Mesothelial cell of epicardium (in vitro differentiated cells): ENCODE data around the gene ZBED2. TPM values are rescaled to one million over a fixed set of nuclear protein-coding genes. Genes with fewer than 3 reads are reported as not detected.
"Not testable (repeated sequence)": the region's sequence is repeated elsewhere in the genome, so short reads cannot be mapped to it uniquely, and the experiment has no call there.

Experiments
- DNase-seq, 2 experiments: peaks; one replicate each; pipeline ENCODE4 v3.0.0; 2021; ENCODE audit warnings: low spot score in 2 of 2; ENCODE audit not compliant: unreplicated experiment in 2 of 2
- H3K27ac Mint-ChIP-seq: 2 replicates; pipeline ENCODE4 v1.8.0; 2021; ENCODE audit warnings: mixed read lengths
- H3K27me3 Mint-ChIP-seq: 2 replicates; pipeline ENCODE4 v1.8.0; 2021; ENCODE audit warnings: low read depth, mixed read lengths
- H3K36me3 Mint-ChIP-seq: 2 replicates; pipeline ENCODE4 v1.8.0; 2021; ENCODE audit warnings: mixed read lengths
- H3K4me1 Mint-ChIP-seq: 2 replicates; pipeline ENCODE4 v1.8.0; 2021; ENCODE audit warnings: mixed read lengths
- H3K4me3 Mint-ChIP-seq: 2 replicates; pipeline ENCODE4 v1.8.0; 2021; ENCODE audit warnings: mild to moderate bottlenecking, moderate library complexity, mixed read lengths
- H3K9me3 Mint-ChIP-seq: 2 replicates; pipeline ENCODE4 v1.8.0; 2021; ENCODE audit warnings: mixed read lengths
- total RNA-seq: library from RNA; stranded (reverse); gene quantifications from 3 replicates; pipeline ENCODE4 v1.2.1, GENCODE V29; 2021
- TF ChIP-seq, protein P1 (sequence below): fragments of 200-600 bp; sonication (generic); IDR thresholded peaks from one replicate; pipeline ENCODE4 v1.5.0; 2021; ENCODE audit warnings: antibody characterized with exemption; ENCODE audit not compliant: unreplicated experiment

ZBED2 gene
- total RNA-seq, result not detected in 3 replicates

DNA sequence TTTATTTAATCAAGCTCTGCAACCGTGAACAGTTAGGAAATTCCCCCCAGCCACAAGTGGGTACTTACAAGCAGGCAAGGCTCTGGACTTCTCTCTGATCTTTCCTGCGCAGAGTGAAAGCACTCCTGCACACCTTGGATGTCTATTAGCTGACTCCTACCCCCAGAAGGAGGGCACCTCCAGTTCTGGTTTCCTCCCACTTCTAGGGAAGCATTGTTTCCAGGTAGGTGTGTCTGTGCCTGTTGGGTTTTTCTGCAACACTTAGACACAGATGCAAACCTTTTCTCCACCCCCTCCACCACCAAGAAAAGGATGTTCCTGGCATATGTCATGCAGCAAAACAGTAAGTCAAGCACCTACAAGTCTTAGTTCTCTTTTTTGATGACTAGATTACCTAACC lies at the start of gene ZBED2:
Gene ZBED2, minus strand, starts transcription at position 115 of the 400 bp plus-strand sequence. CDS start 1,145 bp downstream, outside the sequence.
- H3K9me3 Mint-ChIP-seq, result no peaks in the 10 kb centered on the region
- H3K36me3 Mint-ChIP-seq, result no peaks in the 10 kb centered on the region
- H3K4me3 Mint-ChIP-seq, result no peak within 1 kb of the TSS
- H3K27ac Mint-ChIP-seq, result no peak within 1 kb of the TSS
- TF ChIP-seq, protein P1, sequence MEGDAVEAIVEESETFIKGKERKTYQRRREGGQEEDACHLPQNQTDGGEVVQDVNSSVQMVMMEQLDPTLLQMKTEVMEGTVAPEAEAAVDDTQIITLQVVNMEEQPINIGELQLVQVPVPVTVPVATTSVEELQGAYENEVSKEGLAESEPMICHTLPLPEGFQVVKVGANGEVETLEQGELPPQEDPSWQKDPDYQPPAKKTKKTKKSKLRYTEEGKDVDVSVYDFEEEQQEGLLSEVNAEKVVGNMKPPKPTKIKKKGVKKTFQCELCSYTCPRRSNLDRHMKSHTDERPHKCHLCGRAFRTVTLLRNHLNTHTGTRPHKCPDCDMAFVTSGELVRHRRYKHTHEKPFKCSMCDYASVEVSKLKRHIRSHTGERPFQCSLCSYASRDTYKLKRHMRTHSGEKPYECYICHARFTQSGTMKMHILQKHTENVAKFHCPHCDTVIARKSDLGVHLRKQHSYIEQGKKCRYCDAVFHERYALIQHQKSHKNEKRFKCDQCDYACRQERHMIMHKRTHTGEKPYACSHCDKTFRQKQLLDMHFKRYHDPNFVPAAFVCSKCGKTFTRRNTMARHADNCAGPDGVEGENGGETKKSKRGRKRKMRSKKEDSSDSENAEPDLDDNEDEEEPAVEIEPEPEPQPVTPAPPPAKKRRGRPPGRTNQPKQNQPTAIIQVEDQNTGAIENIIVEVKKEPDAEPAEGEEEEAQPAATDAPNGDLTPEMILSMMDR, result no peak
- no peak for DNase-seq
- no peaks in the 10 kb centered on the region for H3K27me3 Mint-ChIP-seq
- H3K4me1 Mint-ChIP-seq, result peaks cover 17% of the 10 kb centered on the region

DNA sequence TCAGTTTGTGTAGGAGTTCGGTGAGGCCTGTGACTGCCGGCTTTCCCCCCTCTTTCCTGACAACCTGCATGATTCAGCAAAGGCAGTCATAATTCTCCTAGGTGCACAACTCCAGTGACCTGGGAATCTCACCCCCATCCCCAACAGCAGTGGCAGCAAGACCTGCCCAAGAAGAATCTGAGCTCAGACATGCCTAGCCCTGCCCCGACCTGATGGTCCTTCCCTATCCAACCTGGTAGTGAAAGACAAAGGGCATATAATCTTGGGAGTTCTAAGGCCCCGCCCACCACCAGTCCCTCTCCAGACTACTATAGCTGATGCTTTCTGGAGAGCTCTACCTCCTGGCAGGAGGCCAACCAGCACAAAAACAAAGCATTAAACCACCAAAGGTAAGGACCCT lies 44.2 kb upstream of the ZBED2 start:
- TF ChIP-seq, protein P1, result no peak
- no peaks in the 10 kb centered on the region for H3K27me3 Mint-ChIP-seq
- no peak for DNase-seq
- peaks cover 23% of the 10 kb centered on the region for H3K9me3 Mint-ChIP-seq
- no peaks in the 10 kb centered on the region for H3K4me1 Mint-ChIP-seq
- no peak overlapping the region for H3K4me3 Mint-ChIP-seq
- H3K27ac Mint-ChIP-seq, result no peak overlapping the region
- no peaks in the 10 kb centered on the region for H3K36me3 Mint-ChIP-seq

- no peaks in the 10 kb centered on the region for H3K4me1 Mint-ChIP-seq
- no peak overlapping the region for H3K27ac Mint-ChIP-seq
- no peak overlapping the region for H3K4me3 Mint-ChIP-seq
- no peak for DNase-seq
- H3K36me3 Mint-ChIP-seq, result no peaks in the 10 kb centered on the region
- no peaks in the 10 kb centered on the region for H3K27me3 Mint-ChIP-seq
- H3K9me3 Mint-ChIP-seq, result peaks cover 11% of the 10 kb centered on the region
- TF ChIP-seq, protein P1, result no peak
Measured at GRCh38 chr3:111636366-111636885, 41.3 kb upstream of the ZBED2 start.

DNA sequence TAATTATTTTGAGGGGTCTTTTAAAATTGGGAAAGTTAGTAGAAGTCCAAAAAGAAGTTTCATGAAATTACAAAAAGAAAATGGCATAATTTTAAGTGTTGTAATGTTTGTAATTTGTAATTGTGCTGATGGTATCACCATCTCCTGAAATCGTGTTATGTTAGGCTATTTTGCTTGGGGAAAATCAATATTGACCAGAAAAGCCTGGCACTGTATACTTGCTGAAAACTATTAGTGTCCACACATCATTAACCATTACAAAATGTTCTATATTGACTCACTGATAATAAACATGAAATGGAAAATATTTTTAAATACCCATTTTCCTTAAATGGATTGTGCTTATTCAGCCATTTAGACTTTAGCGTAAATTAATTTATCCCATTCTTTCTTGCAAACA lies 40.3 kb upstream of the ZBED2 start:
- Mint-ChIP-seq H3K4me3 (no peak overlapping the region), H3K27me3 (no peaks in the 10 kb centered on the region), H3K4me1 (no peaks in the 10 kb centered on the region), H3K36me3 (no peaks in the 10 kb centered on the region), H3K9me3 (peaks cover 19% of the 10 kb centered on the region), H3K27ac (no peak overlapping the region)
- DNase-seq, result no peak
- TF ChIP-seq, protein P1, result no peak

DNA sequence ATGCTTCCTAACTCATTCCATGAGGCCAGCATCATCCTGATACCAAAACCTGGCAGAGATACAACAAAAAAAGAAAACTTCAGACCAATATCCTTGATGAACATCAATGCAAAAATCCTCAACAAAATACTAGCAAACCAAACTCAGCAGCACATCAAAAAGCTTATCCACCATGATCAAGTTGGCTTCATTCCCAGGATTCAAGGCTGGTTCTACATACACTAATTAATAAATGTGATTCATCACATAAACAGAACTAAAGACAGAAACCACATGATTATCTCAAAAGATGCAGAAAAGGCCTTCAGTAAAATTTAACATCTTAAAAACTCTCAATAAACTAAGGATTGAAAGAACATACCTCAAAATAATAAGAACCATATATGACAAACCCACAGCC lies 35.5 kb upstream of the ZBED2 start:
- not testable (repeated sequence) for H3K4me1 Mint-ChIP-seq, H3K27ac Mint-ChIP-seq, H3K4me3 Mint-ChIP-seq, H3K27me3 Mint-ChIP-seq, DNase-seq
- Mint-ChIP-seq H3K9me3 (peaks cover 46% of the 10 kb centered on the region), H3K36me3 (peaks cover 18% of the 10 kb centered on the region)

DNA sequence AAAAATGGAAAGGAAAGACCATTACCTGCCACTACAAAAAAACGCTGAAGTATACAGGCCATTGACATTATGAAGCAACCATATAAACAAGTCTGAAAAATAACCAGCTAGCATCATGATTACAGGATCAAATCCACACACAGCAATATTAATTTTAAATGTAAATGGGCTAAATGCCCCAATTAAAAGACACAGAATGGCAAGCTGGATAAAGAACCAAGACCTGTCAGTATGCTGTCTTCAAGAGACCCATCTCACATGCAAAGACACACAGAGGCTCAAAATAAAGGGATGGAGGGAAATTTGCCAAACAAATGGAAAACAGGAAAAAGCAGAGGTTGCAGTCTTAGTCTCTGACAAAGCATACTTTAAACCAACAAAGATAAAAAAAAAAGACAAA lies 33.9 kb upstream of the ZBED2 start:
- not testable (repeated sequence) for DNase-seq, H3K4me1 Mint-ChIP-seq, H3K27me3 Mint-ChIP-seq, H3K4me3 Mint-ChIP-seq, H3K27ac Mint-ChIP-seq
- H3K9me3 Mint-ChIP-seq, result peaks cover 46% of the 10 kb centered on the region
- H3K36me3 Mint-ChIP-seq, result peaks cover 18% of the 10 kb centered on the region

GRCh38 chr3:111627092-111627491 lies 31.9 kb upstream of the ZBED2 start:
- H3K27ac Mint-ChIP-seq, result no peak overlapping the region
- TF ChIP-seq, protein P1, result no peak
- H3K36me3 Mint-ChIP-seq, result peaks cover 18% of the 10 kb centered on the region
- H3K4me1 Mint-ChIP-seq, result no peaks in the 10 kb centered on the region
- no peak overlapping the region for H3K4me3 Mint-ChIP-seq
- peaks cover 42% of the 10 kb centered on the region for H3K9me3 Mint-ChIP-seq
- H3K27me3 Mint-ChIP-seq, result no peaks in the 10 kb centered on the region
- DNase-seq, result no peak
